OCI-LY7 (cell line): ENCODE measurements around the gene CLDN20. TPM values are rescaled to one million over a fixed set of nuclear protein-coding genes. Genes with fewer than 3 reads are reported as not detected.

Source experiments
- BruUV-seq: library from RNA; stranded (reverse); fragments of 400-500 nt; replicated peaks from 2 replicates; lab custom pipeline; 2021; lab: Mats Ljungman, UMichigan
- CTCF ChIA-PET: fragments of 300-600 bp; sonication (Branson Sonifier 250); formaldehyde crosslinking; loops from one replicate; lab custom pipeline; 2022; ENCODE audit warnings: antibody characterized with exemption; ENCODE audit not compliant: unreplicated experiment; lab: Charles Lee
- POLR2A ChIA-PET: fragments of 300-600 bp; sonication (Branson Sonifier 250); formaldehyde crosslinking; loops from one replicate; lab custom pipeline; 2022; ENCODE audit warnings: antibody characterized with exemption; lab: Charles Lee
- DNase-seq: peaks from one replicate; pipeline ENCODE4 v3.0.0-alpha.2; 2015; ENCODE audit warnings: low spot score
- H2AFZ ChIP-seq: fragments of 200-600 bp; sonication (generic), shearing (Covaris generic); 2 replicates; pipeline ENCODE4 v1.6.1; 2014; ENCODE audit warnings: mild to moderate bottlenecking, antibody characterized with exemption, low read length, moderate library complexity
- H3K27ac ChIP-seq: fragments of 200-600 bp; sonication (generic); 2 replicates; pipeline ENCODE4 v1.5.1; 2014; ENCODE audit warnings: mixed run types, low read depth, mild to moderate bottlenecking, moderate library complexity, low read length, inconsistent platforms; ENCODE audit not compliant: poor library complexity, severe bottlenecking
- H3K36me3 ChIP-seq: fragments of 200-600 bp; sonication (generic); 2 replicates; pipeline ENCODE4 v1.6.1; 2014; ENCODE audit warnings: mild to moderate bottlenecking, antibody characterized with exemption, low read length, moderate library complexity, mixed read lengths; ENCODE audit not compliant: insufficient read depth
- H3K4me1 ChIP-seq: fragments of 200-600 bp; sonication (generic); 2 replicates; pipeline ENCODE4 v1.5.1; 2014; ENCODE audit warnings: mild to moderate bottlenecking, low read length; ENCODE audit not compliant: insufficient read depth, poor library complexity, severe bottlenecking
- H3K4me2 ChIP-seq: fragments of 200-600 bp; sonication (generic); 2 replicates; pipeline ENCODE4 v1.6.1; 2014; ENCODE audit warnings: mild to moderate bottlenecking, low read length
- H3K4me3 ChIP-seq: fragments of 200-600 bp; sonication (generic); 2 replicates; pipeline ENCODE4 v1.5.1; 2014; ENCODE audit warnings: mild to moderate bottlenecking, low read depth, low read length; ENCODE audit not compliant: poor library complexity, severe bottlenecking
- H3K79me2 ChIP-seq: fragments of 200-600 bp; sonication (generic); 2 replicates; pipeline ENCODE4 v1.6.1; 2016; ENCODE audit warnings: low read depth, mild to moderate bottlenecking, low read length, moderate library complexity, mixed read lengths; ENCODE audit not compliant: insufficient read depth
- H3K9me2 ChIP-seq: fragments of 200-600 bp; sonication (generic); 2 replicates; pipeline ENCODE4 v1.6.1; 2016; ENCODE audit warnings: mild to moderate bottlenecking, low read length, mixed read lengths; ENCODE audit not compliant: insufficient read depth
- H3K9me3 ChIP-seq: fragments of 200-600 bp; sonication (generic); 2 replicates; pipeline ENCODE4 v1.6.1; 2014; ENCODE audit warnings: mild to moderate bottlenecking, mixed run types, low read length, mixed read lengths
- H4K20me1 ChIP-seq: fragments of 200-600 bp; sonication (generic); 2 replicates; pipeline ENCODE4 v1.6.1; 2014; ENCODE audit warnings: mild to moderate bottlenecking, antibody characterized with exemption, low read length, moderate library complexity, mixed read lengths; ENCODE audit not compliant: insufficient read depth
- EZH2phosphoT487 ChIP-seq: fragments of 200-600 bp; sonication (generic); IDR thresholded peaks from 2 replicates; pipeline ENCODE4 v1.6.1; 2018; ENCODE audit warnings: low read depth, borderline replicate concordance, mild to moderate bottlenecking, mixed run types, antibody characterized with exemption, low read length, moderate library complexity, mixed read lengths
- intact Hi-C: fragments of 100-400 bp; cut with micrococcal nuclease; formaldehyde crosslinking; loops from one replicate; pipeline ENCODE4 v1.10.0; 2022; ENCODE audit not compliant: unreplicated experiment
- total RNA-seq, 2 experiments: library from RNA; depleted of rRNA in 1 of 2; stranded (reverse); fragments of >200 nt in 1 of 2; shearing (Covaris generic) in 1 of 2; gene quantifications; 2 replicates each; pipeline ENCODE4 v1.2.3, GENCODE V29; 2014 to 2022
- TF ChIP-seq, protein P1 (sequence below): fragments of 200-600 bp; sonication (generic); conservative IDR thresholded peaks from 2 replicates; pipeline ENCODE4 v1.5.1; 2014; ENCODE audit warnings: mild to moderate bottlenecking, antibody characterized with exemption, low read length, moderate library complexity, mixed read lengths

Gene CLDN20
- total RNA-seq, 2 experiments from 2014 or later, result not detected

GRCh38 chr6:155234167-155234566, 29.6 kb upstream of the CLDN20 start:
- Histone ChIP-seq H3K36me3 (peaks cover 9% of the 10 kb centered on the region; the same call in 1 of the 2 replicates), H2AFZ (no peak overlapping the region), H3K9me3 (no peaks in the 10 kb centered on the region), H3K4me2 (no peak overlapping the region), H3K9me2 (no peaks in the 10 kb centered on the region), H3K4me3 (no peak overlapping the region), H3K27ac (no peak overlapping the region), H3K4me1 (no peaks in the 10 kb centered on the region), H3K79me2 (no peaks in the 10 kb centered on the region), H4K20me1 (no peaks in the 10 kb centered on the region)
- no peak for DNase-seq
- CTCF ChIA-PET, result no interaction called here
- intact Hi-C loops, result no loop called here
- BruUV-seq, result no TSS peak
- TF ChIP-seq EZH2phosphoT487, result no peak
- TF ChIP-seq, protein P1, sequence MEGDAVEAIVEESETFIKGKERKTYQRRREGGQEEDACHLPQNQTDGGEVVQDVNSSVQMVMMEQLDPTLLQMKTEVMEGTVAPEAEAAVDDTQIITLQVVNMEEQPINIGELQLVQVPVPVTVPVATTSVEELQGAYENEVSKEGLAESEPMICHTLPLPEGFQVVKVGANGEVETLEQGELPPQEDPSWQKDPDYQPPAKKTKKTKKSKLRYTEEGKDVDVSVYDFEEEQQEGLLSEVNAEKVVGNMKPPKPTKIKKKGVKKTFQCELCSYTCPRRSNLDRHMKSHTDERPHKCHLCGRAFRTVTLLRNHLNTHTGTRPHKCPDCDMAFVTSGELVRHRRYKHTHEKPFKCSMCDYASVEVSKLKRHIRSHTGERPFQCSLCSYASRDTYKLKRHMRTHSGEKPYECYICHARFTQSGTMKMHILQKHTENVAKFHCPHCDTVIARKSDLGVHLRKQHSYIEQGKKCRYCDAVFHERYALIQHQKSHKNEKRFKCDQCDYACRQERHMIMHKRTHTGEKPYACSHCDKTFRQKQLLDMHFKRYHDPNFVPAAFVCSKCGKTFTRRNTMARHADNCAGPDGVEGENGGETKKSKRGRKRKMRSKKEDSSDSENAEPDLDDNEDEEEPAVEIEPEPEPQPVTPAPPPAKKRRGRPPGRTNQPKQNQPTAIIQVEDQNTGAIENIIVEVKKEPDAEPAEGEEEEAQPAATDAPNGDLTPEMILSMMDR, result no peak
- POLR2A ChIA-PET, result interaction anchor here (0.6 to 1.3 kb wide), 3 partner anchors 58 to 150 kb away, joined by 3 to 4 read pairs (median 3); no protein-coding TSS in a partner anchor

DNA sequence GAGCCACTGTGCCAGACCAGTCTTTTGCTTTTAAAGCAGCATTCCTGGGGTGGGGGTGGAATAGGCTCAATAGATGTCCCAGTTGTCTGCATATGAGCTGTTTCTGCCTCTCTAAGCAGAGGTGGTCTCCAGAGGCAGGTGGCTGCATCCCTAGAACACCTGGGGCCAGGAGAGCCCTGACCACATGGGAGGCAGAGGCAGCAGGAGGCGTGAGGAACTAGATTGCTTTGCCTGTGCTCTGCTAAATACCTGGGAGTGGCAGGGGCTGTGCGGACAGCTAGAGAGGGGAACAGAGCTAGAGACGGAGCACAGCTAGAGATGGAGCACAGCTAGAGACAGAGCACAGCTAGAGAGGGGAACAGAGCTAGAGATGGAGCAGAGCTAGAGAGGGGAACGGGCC, 29.1 kb upstream of the CLDN20 start:
- BruUV-seq, result no TSS peak
- H3K27ac ChIP-seq, result no peak overlapping the region
- DNase-seq, result no peak
- H3K9me2 ChIP-seq, result no peaks in the 10 kb centered on the region
- ChIA-PET POLR2A (no interaction called here), CTCF (no interaction called here)
- no peak overlapping the region for H3K4me2 ChIP-seq
- peaks cover 9% of the 10 kb centered on the region; the same call in 1 of the 2 replicates for H3K36me3 ChIP-seq
- no peaks in the 10 kb centered on the region for H4K20me1 ChIP-seq
- intact Hi-C loops, result no loop called here
- no peaks in the 10 kb centered on the region for H3K79me2 ChIP-seq
- H3K4me3 ChIP-seq, result no peak overlapping the region
- H3K9me3 ChIP-seq, result no peaks in the 10 kb centered on the region
- H3K4me1 ChIP-seq, result no peaks in the 10 kb centered on the region
- no peak overlapping the region for H2AFZ ChIP-seq
- TF ChIP-seq EZH2phosphoT487, result no peak
- TF ChIP-seq, protein P1, result no peak

GRCh38 chr6:155235087-155235486, 28.7 kb upstream of the CLDN20 start:
- peaks cover 6% of the 10 kb centered on the region; the same call in 1 of the 2 replicates for H3K36me3 ChIP-seq
- no peak for DNase-seq
- TF ChIP-seq, protein P1, result no peak
- TF ChIP-seq EZH2phosphoT487, result no peak
- no peak overlapping the region for H2AFZ ChIP-seq
- intact Hi-C loops, result no loop called here
- H3K4me2 ChIP-seq, result no peak overlapping the region
- H3K9me2 ChIP-seq, result no peaks in the 10 kb centered on the region
- no peak overlapping the region for H3K27ac ChIP-seq
- no peaks in the 10 kb centered on the region for H3K9me3 ChIP-seq
- no TSS peak for BruUV-seq
- ChIA-PET POLR2A (no interaction called here), CTCF (no interaction called here)
- H3K79me2 ChIP-seq, result no peaks in the 10 kb centered on the region
- H4K20me1 ChIP-seq, result no peaks in the 10 kb centered on the region
- no peak overlapping the region for H3K4me3 ChIP-seq
- H3K4me1 ChIP-seq, result no peaks in the 10 kb centered on the region
